ENCODE results near the gene PIP4K2C. TPM values are rescaled to one million over a fixed set of nuclear protein-coding genes. Genes with fewer than 3 reads are reported as not detected.

Gene PIP4K2C
- total RNA-seq, 1 donor: 33.2 TPM

DNA sequence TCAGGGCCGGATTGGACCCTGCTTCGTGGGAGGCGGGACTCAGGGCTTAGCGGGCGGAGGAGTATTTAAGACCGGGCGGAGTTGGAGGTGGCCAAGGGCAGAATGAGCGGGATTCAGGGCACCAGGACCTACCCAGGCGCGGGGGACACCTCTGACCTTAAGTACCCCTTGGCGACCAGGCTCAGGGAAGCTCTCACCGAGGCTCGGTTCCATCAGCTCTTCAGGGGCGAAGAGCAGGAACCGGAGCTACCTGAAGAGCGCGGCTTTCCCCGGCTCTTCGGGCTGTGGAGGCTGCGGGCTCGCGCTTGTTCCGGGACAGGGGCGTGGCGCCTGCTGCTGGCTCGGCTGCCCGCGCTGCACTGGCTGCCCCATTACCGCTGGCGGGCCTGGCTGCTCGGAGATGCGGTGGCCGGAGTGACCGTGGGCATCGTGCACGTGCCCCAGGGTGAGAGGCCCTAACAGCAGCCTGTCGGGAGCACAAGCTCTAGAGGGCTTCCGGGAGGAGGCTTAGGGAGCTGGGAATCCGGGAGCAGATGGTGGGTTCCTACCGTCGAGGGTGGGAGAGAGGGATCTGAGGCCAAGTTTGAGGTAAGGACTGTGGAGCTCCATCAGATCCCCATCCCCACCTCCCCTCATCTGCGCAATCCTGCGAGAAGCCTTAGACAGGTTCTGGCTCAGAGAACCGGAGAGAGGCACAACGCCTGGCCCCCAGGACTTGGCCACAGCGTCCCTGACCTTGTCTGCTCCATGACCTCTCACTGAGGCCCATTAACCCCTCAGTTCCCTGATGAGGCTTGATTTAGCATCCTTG, 28.6 kb downstream of the PIP4K2C start:
- no peak overlapping the region for H3K4me3 ChIP-seq (ENCODE audit: low read depth, low read length)
- DNase-seq (ENCODE audit: low read depth): no peak
- TF ChIP-seq, protein P1, sequence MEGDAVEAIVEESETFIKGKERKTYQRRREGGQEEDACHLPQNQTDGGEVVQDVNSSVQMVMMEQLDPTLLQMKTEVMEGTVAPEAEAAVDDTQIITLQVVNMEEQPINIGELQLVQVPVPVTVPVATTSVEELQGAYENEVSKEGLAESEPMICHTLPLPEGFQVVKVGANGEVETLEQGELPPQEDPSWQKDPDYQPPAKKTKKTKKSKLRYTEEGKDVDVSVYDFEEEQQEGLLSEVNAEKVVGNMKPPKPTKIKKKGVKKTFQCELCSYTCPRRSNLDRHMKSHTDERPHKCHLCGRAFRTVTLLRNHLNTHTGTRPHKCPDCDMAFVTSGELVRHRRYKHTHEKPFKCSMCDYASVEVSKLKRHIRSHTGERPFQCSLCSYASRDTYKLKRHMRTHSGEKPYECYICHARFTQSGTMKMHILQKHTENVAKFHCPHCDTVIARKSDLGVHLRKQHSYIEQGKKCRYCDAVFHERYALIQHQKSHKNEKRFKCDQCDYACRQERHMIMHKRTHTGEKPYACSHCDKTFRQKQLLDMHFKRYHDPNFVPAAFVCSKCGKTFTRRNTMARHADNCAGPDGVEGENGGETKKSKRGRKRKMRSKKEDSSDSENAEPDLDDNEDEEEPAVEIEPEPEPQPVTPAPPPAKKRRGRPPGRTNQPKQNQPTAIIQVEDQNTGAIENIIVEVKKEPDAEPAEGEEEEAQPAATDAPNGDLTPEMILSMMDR (IDR thresholded peaks at IDR 0.05; ENCODE audit: insufficient read depth, low read depth, low read length): no peak

DNA sequence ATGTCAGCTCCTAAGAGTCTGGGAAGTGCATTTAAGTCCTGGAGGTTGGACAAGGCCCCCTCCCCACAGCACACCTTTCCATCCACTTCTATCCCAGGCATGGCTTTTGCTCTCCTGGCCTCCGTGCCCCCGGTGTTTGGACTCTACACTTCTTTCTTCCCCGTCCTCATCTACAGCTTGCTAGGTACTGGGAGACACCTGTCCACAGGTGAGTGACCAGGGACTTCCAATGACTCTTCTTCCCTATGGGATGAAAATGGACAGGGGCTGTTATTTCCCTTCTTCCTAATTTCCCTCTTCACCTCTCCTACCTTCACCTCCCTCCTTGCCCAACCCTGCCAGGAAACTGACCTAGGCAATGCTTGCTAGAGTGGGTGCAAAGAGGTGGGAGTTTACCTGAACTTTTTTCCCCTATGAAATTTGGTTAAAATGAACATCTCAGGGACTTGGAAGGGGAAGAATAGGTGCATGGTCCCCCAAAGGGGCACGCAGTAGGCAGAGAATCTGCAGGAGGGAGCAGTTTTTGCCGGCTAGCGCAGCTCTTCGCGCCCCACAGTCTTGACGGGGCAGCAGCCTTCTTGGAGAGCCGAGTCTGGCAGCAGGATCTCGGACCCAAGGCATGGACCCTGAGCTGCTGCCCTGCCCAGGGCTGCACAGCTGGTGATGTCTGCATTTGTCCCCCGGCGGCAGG, 29.4 kb downstream of the PIP4K2C start:
- DNase-seq (ENCODE audit: low read depth): no peak
- TF ChIP-seq, protein P1 (IDR thresholded peaks at IDR 0.05; ENCODE audit: insufficient read depth, low read depth, low read length): no peak
- no peak overlapping the region for H3K4me3 ChIP-seq (ENCODE audit: low read depth, low read length)

DNA sequence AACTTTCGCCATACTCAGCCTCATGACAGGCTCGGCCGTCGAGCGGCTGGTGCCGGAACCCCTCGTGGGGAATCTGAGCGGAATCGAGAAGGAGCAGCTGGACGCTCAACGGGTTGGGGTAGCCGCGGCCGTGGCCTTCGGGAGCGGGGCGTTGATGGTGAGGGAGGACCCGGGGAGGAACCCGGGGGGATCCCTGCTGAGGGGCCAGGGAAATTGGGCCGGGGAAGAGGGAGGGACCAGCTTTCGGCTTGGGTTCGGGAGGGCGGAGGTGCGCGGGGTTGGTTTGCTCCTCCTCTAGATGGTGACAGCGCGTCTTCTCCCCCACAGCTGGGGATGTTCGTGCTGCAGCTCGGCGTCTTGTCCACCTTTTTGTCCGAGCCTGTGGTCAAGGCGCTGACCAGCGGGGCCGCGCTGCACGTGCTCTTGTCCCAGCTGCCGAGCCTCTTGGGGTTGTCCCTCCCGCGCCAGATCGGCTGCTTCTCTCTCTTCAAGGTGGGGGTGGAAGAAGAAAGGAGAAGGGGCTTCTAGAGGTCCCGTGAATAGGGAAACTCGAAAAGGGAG, 30.0 kb downstream of the PIP4K2C start:
- H3K4me3 ChIP-seq (ENCODE audit: low read depth, low read length): peak overlapping the region; percentile 32
- TF ChIP-seq, protein P1 (IDR thresholded peaks at IDR 0.05; ENCODE audit: insufficient read depth, low read depth, low read length): no peak
- DNase-seq (ENCODE audit: low read depth): no peak

DNA sequence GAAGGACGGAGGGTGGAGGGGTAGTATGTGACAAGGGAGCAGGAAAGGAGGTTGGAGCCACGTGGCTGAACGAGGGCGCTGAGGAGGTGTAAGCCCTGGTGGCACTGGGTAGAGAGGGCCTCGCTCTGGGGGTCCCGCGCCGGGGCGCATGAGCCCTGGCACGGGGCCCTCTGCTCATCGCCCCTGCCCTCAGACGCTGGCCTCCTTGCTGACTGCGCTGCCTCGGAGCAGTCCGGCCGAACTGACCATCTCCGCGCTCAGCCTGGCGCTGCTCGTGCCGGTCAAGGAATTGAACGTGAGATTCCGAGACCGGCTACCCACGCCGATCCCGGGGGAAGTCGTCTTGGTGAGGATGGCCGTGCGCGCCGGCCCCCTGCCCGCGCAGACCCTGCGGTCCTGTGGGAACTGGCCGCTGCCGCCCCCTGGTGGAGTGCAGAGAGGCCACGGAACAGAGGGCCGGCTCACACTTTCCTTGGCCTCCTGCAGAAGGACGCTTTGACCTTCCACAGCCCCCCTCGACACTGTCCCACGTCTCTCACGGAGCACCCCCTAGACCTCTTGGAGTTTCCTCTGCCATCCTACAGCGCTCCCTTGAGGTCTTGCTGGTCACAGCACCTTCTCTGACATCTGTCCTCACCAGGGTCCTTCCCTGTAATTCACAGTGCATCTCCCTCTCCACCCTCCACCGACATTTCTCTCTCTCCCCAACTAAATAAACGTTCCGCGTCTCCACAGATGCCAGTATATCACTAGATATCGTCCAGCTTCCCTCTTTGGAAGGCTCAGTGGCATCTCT, 30.7 kb downstream of the PIP4K2C start:
- peak overlapping the region; percentile 32 for H3K4me3 ChIP-seq (ENCODE audit: low read depth, low read length)
- no peak for DNase-seq (ENCODE audit: low read depth)
- TF ChIP-seq, protein P1 (IDR thresholded peaks at IDR 0.05; ENCODE audit: insufficient read depth, low read depth, low read length): peak; percentile 90

DNA sequence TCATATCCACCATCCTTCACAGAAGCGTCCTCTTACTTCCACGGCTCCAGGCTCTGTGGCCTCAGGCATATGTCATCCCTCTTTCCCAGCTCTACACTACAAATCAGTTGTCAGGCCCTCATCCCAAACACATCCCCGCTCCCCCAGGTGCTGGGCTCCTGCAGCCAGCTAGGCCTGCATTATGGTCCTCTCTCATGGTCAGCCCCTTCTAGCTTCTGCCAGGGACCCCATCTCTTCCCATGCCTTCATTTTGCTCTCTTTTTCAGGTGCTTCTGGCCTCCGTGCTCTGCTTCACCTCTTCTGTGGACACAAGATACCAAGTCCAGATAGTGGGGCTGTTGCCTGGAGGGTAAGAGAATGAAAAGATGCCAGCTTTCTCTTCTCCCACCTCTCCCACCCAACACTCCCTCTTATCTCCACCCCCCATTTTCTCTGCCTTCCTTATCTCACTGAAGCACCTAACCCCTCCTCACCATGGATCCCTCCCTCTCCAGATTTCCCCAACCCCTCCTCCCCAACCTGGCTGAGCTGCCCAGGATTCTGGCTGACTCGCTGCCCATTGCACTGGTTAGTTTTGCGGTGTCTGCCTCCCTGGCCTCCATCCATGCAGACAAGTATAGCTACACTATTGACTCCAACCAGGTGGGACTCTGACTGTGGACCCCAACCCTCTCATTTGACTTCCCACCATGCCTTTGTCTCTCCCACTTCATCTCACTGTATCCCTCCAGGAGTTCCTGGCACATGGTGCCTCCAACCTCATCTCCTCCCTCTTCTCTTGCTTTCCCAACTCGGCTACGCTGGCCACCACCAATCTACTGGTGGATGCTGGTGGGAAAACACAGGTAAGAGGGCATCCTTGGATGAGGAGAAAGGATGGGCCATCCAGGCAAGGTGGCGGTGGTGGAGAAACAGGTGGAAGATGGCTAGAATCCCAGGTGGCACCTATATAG, 31.6 kb downstream of the PIP4K2C start:
- no peak overlapping the region for H3K4me3 ChIP-seq (ENCODE audit: low read depth, low read length)
- TF ChIP-seq, protein P1 (IDR thresholded peaks at IDR 0.05; ENCODE audit: insufficient read depth, low read depth, low read length): no peak
- DNase-seq (ENCODE audit: low read depth): no peak
